ENCODE results near the gene CNN3. TPM values are rescaled to one million over a fixed set of nuclear protein-coding genes. Genes with fewer than 3 reads are reported as not detected.

CNN3 gene
- total and polyA plus RNA-seq, 2 of the 4 experiments (the other 2 are of a cell fraction), result 249 to 552 TPM

GRCh38 chr1:94934551-94934950, 7.6 kb upstream of the CNN3 start:
- Histone ChIP-seq H4K5ac (ENCODE audit: low read depth, low read length) (no peak overlapping the region), H3K9me3 (ENCODE audit: control insufficient read depth, insufficient read depth, low read length) (no peaks in the 10 kb centered on the region), H3K9ac (ENCODE audit: low read depth, low read length) (no peak overlapping the region), H3K4me1 (ENCODE audit: control insufficient read depth, insufficient read depth, low read length) (peaks cover 8% of the 10 kb centered on the region), H4K91ac (ENCODE audit: insufficient read depth, low read depth, low read length) (no peak overlapping the region), H2BK15ac (ENCODE audit: low read depth, low read length) (no peak overlapping the region), H2AFZ (replicated peaks; ENCODE audit: low read length, poor library complexity) (no peak overlapping the region), H2AK5ac (ENCODE audit: low read depth, low read length) (no peak overlapping the region), H3K27me3 (ENCODE audit: control insufficient read depth, insufficient read depth, low read length) (no peaks in the 10 kb centered on the region), H3K36me3 (ENCODE audit: control insufficient read depth, insufficient read depth, low read length) (no peaks in the 10 kb centered on the region), H3K4me3 (ENCODE audit: insufficient read depth, low read depth, low read length) (no peak overlapping the region), H2AK9ac (replicated peaks; ENCODE audit: low read depth, low read length, poor library complexity) (no peak overlapping the region), H3K56ac (ENCODE audit: extremely low read depth, insufficient read depth, low read length) (no peak overlapping the region), H2BK120ac (ENCODE audit: low read depth, low read length) (no peak overlapping the region), H3K14ac (replicated peaks; ENCODE audit: low read depth, low read length) (no peak overlapping the region), H3K23ac (ENCODE audit: low read depth, low read length) (no peak overlapping the region), H3K9me1 (ENCODE audit: insufficient read depth, low read length) (peaks cover 8% of the 10 kb centered on the region), H3K79me1 (ENCODE audit: low read depth in 1 of 2, low read length in 2 of 2) (peaks cover 0 to 10% of the 10 kb centered on the region in 2 experiments; a peak in 2 of 4 replicates), H3K18ac (ENCODE audit: low read depth, low read length) (no peak overlapping the region), H4K8ac (ENCODE audit: low read depth in 2 of 2, low read length in 2 of 2) (no peak overlapping the region), H3K27ac (ENCODE audit: insufficient read depth, low read length) (no peak overlapping the region), H3K4me2 (ENCODE audit: low read depth, low read length) (no peak overlapping the region), H4K20me1 (ENCODE audit: insufficient read depth, low read length) (no peaks in the 10 kb centered on the region), H3K4ac (ENCODE audit: low read depth, low read length) (no peak overlapping the region), H2BK20ac (ENCODE audit: low read depth, low read length) (no peak overlapping the region), H2BK5ac (ENCODE audit: low read depth, low read length, poor library complexity, severe bottlenecking) (no peak overlapping the region)
- in situ Hi-C loops (cut with MboI; ENCODE audit: low sequenced_read_pairs) (no loop called here), intact Hi-C loops (cut with micrococcal nuclease) (no loop called here), dilution Hi-C loops (cut with HindIII; ENCODE audit: low sequenced_read_pairs, unreplicated experiment) (no loop called here)
- ATAC-seq (ENCODE audit: low read depth) (no peak), DNase-seq (no peak)
- ChIA-PET CTCF (interaction anchor here (0.7 kb wide), 1 partner anchor 28 kb away, joined by 3 read pairs; no protein-coding TSS in a partner anchor), POLR2A (ENCODE audit: unreplicated experiment) (no interaction called here)
- no CpG with 5 or more reads among the region's 2 CpGs for WGBS, 2 experiments (ENCODE audit: extremely low coverage in 2 of 2, insufficient read length in 1 of 2)
- BruUV-seq (replicated peaks), result no TSS peak
- TF ChIP-seq BHLHE40 (IDR thresholded peaks at IDR 0.05; ENCODE audit: low read depth, low read length) (no peak), POLR2A (IDR thresholded peaks at IDR 0.05; ENCODE audit: low read depth, low read length) (no peak), NFE2L2 (IDR thresholded peaks at IDR 0.05; ENCODE audit: low read depth, low read length) (no peak), CEBPB (IDR thresholded peaks at IDR 0.05; ENCODE audit: low read depth, low read length) (no peak), RAD21 (IDR thresholded peaks at IDR 0.05; ENCODE audit: low read length) (no peak), USF2 (IDR thresholded peaks at IDR 0.05; ENCODE audit: low read depth, low read length) (no peak), CTCF (conservative IDR thresholded peaks at IDR 0.05; ENCODE audit: low read depth, low read length) (no peak), FOS (IDR thresholded peaks at IDR 0.05; ENCODE audit: low read depth, low read length) (no peak), MXI1 (IDR thresholded peaks at IDR 0.05; ENCODE audit: borderline replicate concordance, low read depth, low read length) (no peak), ELK1 (IDR thresholded peaks at IDR 0.05; ENCODE audit: borderline replicate concordance, low read depth, low read length) (no peak), SMC3 (IDR thresholded peaks at IDR 0.05; ENCODE audit: low read depth, low read length) (no peak), RFX5 (IDR thresholded peaks at IDR 0.05; ENCODE audit: low read depth, low read length) (no peak), MAFK (IDR thresholded peaks at IDR 0.05; ENCODE audit: low read depth, low read length) (no peak), CHD1 (IDR thresholded peaks at IDR 0.05; ENCODE audit: low read depth, low read length) (no peak), MAZ (IDR thresholded peaks at IDR 0.05; ENCODE audit: borderline replicate concordance, low read depth, low read length) (no peak), RCOR1 (IDR thresholded peaks at IDR 0.05; ENCODE audit: insufficient replicate concordance, low read length) (no peak)

Data from IMR-90 (cell line).